Mucosa of stomach (tissue), 1 donor: Measurements from ENCODE around the gene LRRD1.
"Not testable (repeated sequence)": the region's sequence is repeated elsewhere in the genome, so short reads cannot be mapped to it uniquely, and the experiment has no call there.

Experiments used
- H3K27me3 ChIP-seq: one replicate; pipeline ENCODE4 v1.7.0; 2013; ENCODE audit warnings: mild to moderate bottlenecking, low read length; ENCODE audit not compliant: control insufficient read depth, insufficient read depth
- H3K36me3 ChIP-seq: one replicate; pipeline ENCODE4 v1.7.0; 2013; ENCODE audit warnings: low read length; ENCODE audit not compliant: control insufficient read depth, insufficient read depth
- H3K4me1 ChIP-seq: one replicate; pipeline ENCODE4 v1.7.0; 2013; ENCODE audit warnings: mild to moderate bottlenecking, low read length; ENCODE audit not compliant: control insufficient read depth, insufficient read depth
- H3K4me3 ChIP-seq: one replicate; pipeline ENCODE4 v1.7.0; 2013; ENCODE audit warnings: low read length
- H3K9ac ChIP-seq: one replicate; pipeline ENCODE4 v1.7.0; 2013; ENCODE audit warnings: mild to moderate bottlenecking, low read length, moderate library complexity
- H3K9me3 ChIP-seq: one replicate; pipeline ENCODE4 v1.7.0; 2013; ENCODE audit warnings: mild to moderate bottlenecking, low read length, moderate library complexity; ENCODE audit not compliant: control insufficient read depth
- donor health status: Pancreatic carcinoma.

LRRD1 gene

GRCh38 chr7:92169529-92169928 lies 9.4 kb downstream of the LRRD1 start:
- H3K4me3 ChIP-seq, H3K36me3 ChIP-seq, H3K27me3 ChIP-seq, H3K9me3 ChIP-seq, H3K9ac ChIP-seq, H3K4me1 ChIP-seq: not testable (repeated sequence)

DNA sequence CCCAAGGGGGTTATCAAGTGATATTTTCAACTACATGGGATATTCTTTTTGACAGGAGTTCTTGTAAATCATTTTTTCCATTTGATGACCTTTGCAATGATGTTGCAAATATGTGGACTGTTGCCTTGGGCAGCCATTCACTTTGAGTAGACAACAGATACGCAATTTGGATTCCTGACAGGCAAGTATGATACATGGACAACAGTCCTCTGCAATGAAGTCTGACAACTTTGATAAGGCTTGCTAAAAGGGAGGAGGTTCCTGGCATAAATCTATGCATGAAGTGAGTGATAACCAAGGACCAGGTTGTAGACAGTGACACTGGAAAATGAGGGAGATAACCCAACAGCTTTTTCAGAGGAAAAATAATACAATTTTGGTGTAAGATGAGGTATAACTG lies 17.7 kb downstream of the LRRD1 start:
- Histone ChIP-seq H3K4me3 (no peak overlapping the region), H3K9ac (no peak overlapping the region), H3K9me3 (no peaks in the 10 kb centered on the region), H3K27me3 (peaks cover 3% of the 10 kb centered on the region), H3K36me3 (no peaks in the 10 kb centered on the region), H3K4me1 (no peaks in the 10 kb centered on the region)

- Histone ChIP-seq H3K4me1 (no peaks in the 10 kb centered on the region), H3K9me3 (no peaks in the 10 kb centered on the region), H3K9ac (no peak overlapping the region), H3K4me3 (no peak overlapping the region), H3K27me3 (no peaks in the 10 kb centered on the region), H3K36me3 (no peaks in the 10 kb centered on the region)
Measured at GRCh38 chr7:92158660-92159575, 20.0 kb downstream of the LRRD1 start.

- no peak overlapping the region for H3K4me3 ChIP-seq
- H3K36me3 ChIP-seq: no peaks in the 10 kb centered on the region
- H3K27me3 ChIP-seq: no peaks in the 10 kb centered on the region
- no peaks in the 10 kb centered on the region for H3K4me1 ChIP-seq
- no peak overlapping the region for H3K9ac ChIP-seq
- no peaks in the 10 kb centered on the region for H3K9me3 ChIP-seq
Measured at GRCh38 chr7:92156990-92157389, 22.0 kb downstream of the LRRD1 start.

GRCh38 chr7:92155108-92155739 lies 23.7 kb downstream of the LRRD1 start:
- no peaks in the 10 kb centered on the region for H3K9me3 ChIP-seq
- H3K9ac ChIP-seq: no peak overlapping the region
- no peaks in the 10 kb centered on the region for H3K27me3 ChIP-seq
- H3K4me3 ChIP-seq: no peak overlapping the region
- H3K36me3 ChIP-seq: no peaks in the 10 kb centered on the region
- H3K4me1 ChIP-seq: no peaks in the 10 kb centered on the region

GRCh38 chr7:92150450-92151017 lies 28.4 kb downstream of the LRRD1 start:
- no peaks in the 10 kb centered on the region for H3K36me3 ChIP-seq
- no peak overlapping the region for H3K9ac ChIP-seq
- no peaks in the 10 kb centered on the region for H3K4me1 ChIP-seq
- no peaks in the 10 kb centered on the region for H3K27me3 ChIP-seq
- H3K4me3 ChIP-seq: no peak overlapping the region
- H3K9me3 ChIP-seq: no peaks in the 10 kb centered on the region

GRCh38 chr7:92149736-92150239 lies 29.2 kb downstream of the LRRD1 start:
- no peak overlapping the region for H3K9ac ChIP-seq

DNA sequence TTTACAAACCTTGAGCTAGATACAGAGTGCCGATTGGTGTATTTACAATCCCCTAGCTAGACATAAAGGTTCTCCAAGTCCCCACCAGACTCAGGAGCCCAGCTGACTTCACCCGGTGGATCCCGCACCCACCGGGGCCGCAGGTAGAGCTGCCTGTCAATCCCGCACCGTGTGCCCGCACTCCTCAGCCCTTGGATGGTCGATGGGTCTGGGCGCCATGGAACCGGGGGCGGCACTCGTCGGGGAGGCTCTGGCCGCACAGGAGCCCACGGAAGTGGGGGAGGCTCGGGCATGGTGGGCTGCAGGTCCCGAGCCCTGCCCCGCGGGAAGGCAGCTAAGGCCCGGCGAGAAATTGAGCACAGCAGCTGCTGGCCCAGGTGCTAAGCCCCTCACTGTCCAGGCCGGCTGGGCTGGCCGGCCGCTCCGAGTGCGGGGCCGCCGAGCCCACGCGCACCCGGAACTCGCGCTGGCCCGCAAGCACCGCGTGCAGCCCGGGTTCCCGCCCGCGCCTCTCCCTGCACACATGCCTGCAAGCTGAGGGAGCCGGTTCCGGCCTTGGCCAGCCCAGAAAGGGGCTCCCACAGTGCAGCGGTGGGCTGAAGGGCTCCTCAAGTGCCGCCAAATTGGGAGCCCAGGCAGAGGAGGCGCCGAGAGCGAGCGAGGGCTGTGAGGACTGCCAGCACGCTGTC lies 35.6 kb downstream of the LRRD1 start:
- H3K4me1 ChIP-seq, H3K9me3 ChIP-seq, H3K9ac ChIP-seq, H3K4me3 ChIP-seq, H3K36me3 ChIP-seq, H3K27me3 ChIP-seq: not testable (repeated sequence)

More at GRCh38 chr7:92149736-92150239, 29.2 kb downstream of the LRRD1 start:
- no peak overlapping the region for H3K4me3 ChIP-seq
- no peaks in the 10 kb centered on the region for H3K9me3 ChIP-seq
- no peaks in the 10 kb centered on the region for H3K4me1 ChIP-seq
- no peaks in the 10 kb centered on the region for H3K36me3 ChIP-seq
- no peaks in the 10 kb centered on the region for H3K27me3 ChIP-seq

DNA sequence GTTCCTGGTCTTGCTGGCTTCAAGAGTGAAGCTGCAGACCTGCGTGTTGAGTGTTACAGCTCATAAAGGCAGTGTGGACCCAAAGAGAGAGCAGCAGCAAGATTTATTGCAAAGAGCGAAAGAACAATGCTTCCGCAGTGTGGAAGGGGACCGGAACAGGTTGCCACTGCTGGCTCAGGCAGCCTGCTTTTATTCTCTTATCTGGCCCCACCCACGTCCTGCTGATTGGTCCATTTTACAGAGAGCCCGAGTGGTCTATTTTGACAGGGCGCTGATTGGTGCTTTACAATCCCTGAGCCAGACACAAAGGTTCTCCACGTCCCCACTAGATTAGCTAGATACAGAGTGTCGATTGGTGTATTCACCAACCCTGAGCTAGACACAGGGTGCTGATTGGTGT lies 36.2 kb downstream of the LRRD1 start:
- H3K4me3 ChIP-seq, H3K9ac ChIP-seq, H3K27me3 ChIP-seq, H3K4me1 ChIP-seq, H3K36me3 ChIP-seq, H3K9me3 ChIP-seq: not testable (repeated sequence)

DNA sequence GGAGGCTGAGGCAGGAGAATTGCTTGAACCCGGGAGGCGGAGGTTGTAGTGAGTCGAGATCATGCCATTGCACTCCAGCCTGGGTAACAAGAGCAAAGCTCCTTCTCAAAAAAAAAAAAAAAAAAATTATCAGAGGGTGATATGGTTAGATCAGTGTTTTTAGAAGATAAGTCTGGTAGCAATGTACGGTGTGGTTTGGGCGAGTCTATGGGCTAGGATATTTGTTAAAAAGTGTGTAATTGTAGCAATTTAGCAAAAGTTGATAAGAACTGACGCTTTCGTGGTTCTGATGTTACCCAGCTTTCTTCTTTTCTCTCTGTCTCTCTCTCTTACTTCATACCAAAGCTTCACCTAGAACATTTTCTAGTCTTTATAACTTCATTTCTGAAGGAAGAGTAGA lies 37.8 kb downstream of the LRRD1 start:
- no peaks in the 10 kb centered on the region for H3K4me1 ChIP-seq
- H3K36me3 ChIP-seq: no peaks in the 10 kb centered on the region
- no peak overlapping the region for H3K9ac ChIP-seq
- no peak overlapping the region for H3K4me3 ChIP-seq
- no peaks in the 10 kb centered on the region for H3K9me3 ChIP-seq
- H3K27me3 ChIP-seq: no peaks in the 10 kb centered on the region

- no peaks in the 10 kb centered on the region for H3K36me3 ChIP-seq
- H3K4me3 ChIP-seq: no peak overlapping the region
- H3K9me3 ChIP-seq: no peaks in the 10 kb centered on the region
- no peaks in the 10 kb centered on the region for H3K27me3 ChIP-seq
- peaks cover 3% of the 10 kb centered on the region for H3K4me1 ChIP-seq
- H3K9ac ChIP-seq: no peak overlapping the region
Measured at GRCh38 chr7:92137557-92137956, 41.4 kb downstream of the LRRD1 start.
